HEK293 (cell line): Measurements from ENCODE around the gene INPP5A.

Experiments
- REPIN1 ChIP-seq: fragments of 450-650 bp; formaldehyde crosslinking; IDR thresholded peaks from 2 replicates; pipeline ENCODE4 v1.5.1; 2017; ENCODE audit warnings: missing biosample characterization, missing genetic modification characterization, low read depth
- ZFP37 ChIP-seq: fragments of 450-650 bp; formaldehyde crosslinking; IDR thresholded peaks from 2 replicates; pipeline ENCODE4 v1.5.1; 2016; ENCODE audit warnings: missing biosample characterization, missing genetic modification characterization

GRCh38 chr10:132616170-132616995, 78.8 kb downstream of the INPP5A start:
- TF ChIP-seq REPIN1 (tag by site-specific recombination) (no peak), ZFP37 (no peak)
